C4-2B (cell line): ENCODE measurements around the gene SLC6A17.

ENCODE experiments used
- CTCF ChIP-seq: fragments of 450-650 bp; conservative IDR thresholded peaks from 2 replicates; pipeline ENCODE4 v1.5.1; 2017; ENCODE audit warnings: mild to moderate bottlenecking
- ZFX ChIP-seq: fragments of 450-650 bp; IDR thresholded peaks from 2 replicates; pipeline ENCODE4 v1.6.1; 2017

GRCh38 chr1:110118636-110119396 lies 31.5 kb upstream of the SLC6A17 start:
- TF ChIP-seq ZFX (no peak), CTCF (no peak)
